ENCODE data around the gene FGFR1OP2. TPM values are rescaled to one million over a fixed set of nuclear protein-coding genes. Genes with fewer than 3 reads are reported as not detected.

The FGFR1OP2 gene
- total RNA-seq, 2 donors from 2014 or later, result 79.6 to 123 TPM

GRCh38 chr12:26938701-26939062 is 412 bp downstream of the FGFR1OP2 start:
- H3K27ac ChIP-seq, result peak overlapping the region; percentile 95 to 96
- H3K36me3 ChIP-seq, result no peaks in the 10 kb centered on the region
- H3K9me3 ChIP-seq, result no peaks in the 10 kb centered on the region
- peak; percentile 18 for ATAC-seq (ENCODE audit: insufficient number of reproducible peaks, low FRiP score, low read depth)
- no peaks in the 10 kb centered on the region for H3K27me3 ChIP-seq (replicated peaks; ENCODE audit: insufficient read depth)
- H3K4me1 ChIP-seq (ENCODE audit: control insufficient read depth in 1 of 2, low read depth in 2 of 2), result peaks cover 42 to 61% of the 10 kb centered on the region in 2 donors
- peak overlapping the region; percentile 77 for H3K4me3 ChIP-seq
- DNase-seq (ENCODE audit: low spot score), result no peak
- TF ChIP-seq CTCF (IDR thresholded peaks at IDR 0.05), result no peak

GRCh38 chr12:26939192-26939832 is 1.0 kb downstream of the FGFR1OP2 start:
- no peaks in the 10 kb centered on the region for H3K36me3 ChIP-seq
- peak overlapping the region; percentile 95 to 96 for H3K27ac ChIP-seq
- peak overlapping the region; percentile 77 for H3K4me3 ChIP-seq
- H3K27me3 ChIP-seq (replicated peaks; ENCODE audit: insufficient read depth), result no peaks in the 10 kb centered on the region
- no peak for TF ChIP-seq CTCF (IDR thresholded peaks at IDR 0.05)
- no peaks in the 10 kb centered on the region for H3K9me3 ChIP-seq
- no peak for ATAC-seq (ENCODE audit: insufficient number of reproducible peaks, low FRiP score, low read depth)
- H3K4me1 ChIP-seq (ENCODE audit: control insufficient read depth in 1 of 2, low read depth in 2 of 2), result peaks cover 42 to 61% of the 10 kb centered on the region in 2 donors
- no peak for DNase-seq (ENCODE audit: low spot score)

GRCh38 chr12:26939953-26940352 is 1.7 kb downstream of the FGFR1OP2 start:
- Histone ChIP-seq H3K27ac (no peak overlapping the region), H3K27me3 (replicated peaks; ENCODE audit: insufficient read depth) (no peaks in the 10 kb centered on the region), H3K4me3 (peak overlapping the region; percentile 77), H3K4me1 (ENCODE audit: control insufficient read depth in 1 of 2, low read depth in 2 of 2) (peaks cover 42 to 61% of the 10 kb centered on the region in 2 donors), H3K9me3 (no peaks in the 10 kb centered on the region), H3K36me3 (no peaks in the 10 kb centered on the region)
- no peak for DNase-seq (ENCODE audit: low spot score)
- no peak for TF ChIP-seq CTCF (IDR thresholded peaks at IDR 0.05)
- no peak for ATAC-seq (ENCODE audit: insufficient number of reproducible peaks, low FRiP score, low read depth)

- Histone ChIP-seq H3K27ac (no peak overlapping the region), H3K9me3 (no peaks in the 10 kb centered on the region), H3K27me3 (replicated peaks; ENCODE audit: insufficient read depth) (no peaks in the 10 kb centered on the region), H3K4me3 (peak overlapping the region; percentile 77), H3K36me3 (no peaks in the 10 kb centered on the region), H3K4me1 (ENCODE audit: control insufficient read depth in 1 of 2, low read depth in 2 of 2) (peaks cover 42 to 57% of the 10 kb centered on the region in 2 donors)
- DNase-seq (ENCODE audit: low spot score) (no peak), ATAC-seq (ENCODE audit: insufficient number of reproducible peaks, low FRiP score, low read depth) (no peak)
- TF ChIP-seq CTCF (IDR thresholded peaks at IDR 0.05), result no peak
Observed at GRCh38 chr12:26940516-26941214, 2.4 kb downstream of the FGFR1OP2 start.

GRCh38 chr12:26941215-26941594 is 2.9 kb downstream of the FGFR1OP2 start:
- Histone ChIP-seq H3K4me3 (peak overlapping the region; percentile 33), H3K27me3 (replicated peaks; ENCODE audit: insufficient read depth) (no peaks in the 10 kb centered on the region), H3K4me1 (ENCODE audit: control insufficient read depth in 1 of 2, low read depth in 2 of 2) (peaks cover 37 to 52% of the 10 kb centered on the region in 2 donors), H3K36me3 (no peaks in the 10 kb centered on the region), H3K27ac (no peak overlapping the region), H3K9me3 (no peaks in the 10 kb centered on the region)
- no peak for DNase-seq (ENCODE audit: low spot score)
- TF ChIP-seq CTCF (IDR thresholded peaks at IDR 0.05), result no peak
- ATAC-seq (ENCODE audit: insufficient number of reproducible peaks, low FRiP score, low read depth), result no peak

All from thoracic aorta (tissue), 2 donors.